Stimulated activated naive B cell treated with anti-CD40 and anti-IgM and Interleukin-4, amounts not matched to agents 10 μg/mL and 1 μg/mL and 100 μg/mL, for 72 hours (primary cell): Measurements from ENCODE around the gene PRR19.

Experiments used
- ATAC-seq, 2 donors: fragments of 150-1000 bp; cut with Tn5 transposase; replicated peaks; 2 replicates each; pipeline ENCODE4 v1.10.0; 2021; ENCODE audit warnings: moderate library complexity in 1 of 2
- DNase-seq: peaks from one replicate; pipeline ENCODE4 v3.0.0; 2021
- H3K27ac Mint-ChIP-seq: one replicate; pipeline ENCODE4 v1.8.0; 2022; ENCODE audit warnings: mild to moderate bottlenecking, mixed read lengths
- H3K27me3 Mint-ChIP-seq, 2 donors: one replicate each; pipeline ENCODE4 v1.8.0; 2022; ENCODE audit warnings: mixed read lengths in 2 of 2
- H3K36me3 Mint-ChIP-seq, 2 donors: one replicate each; pipeline ENCODE4 v1.8.0; 2022; ENCODE audit warnings: mixed read lengths in 2 of 2, mild to moderate bottlenecking in 1 of 2
- H3K4me1 Mint-ChIP-seq, 2 donors: one replicate each; pipeline ENCODE4 v1.8.0; 2022; ENCODE audit warnings: mixed read lengths in 2 of 2, mild to moderate bottlenecking in 1 of 2
- H3K4me3 Mint-ChIP-seq, 2 donors: one replicate each; pipeline ENCODE4 v1.8.0; 2022; ENCODE audit warnings: mild to moderate bottlenecking in 2 of 2, mixed read lengths in 2 of 2, moderate library complexity in 1 of 2
- H3K9me3 Mint-ChIP-seq, 2 donors: one replicate each; pipeline ENCODE4 v1.8.0; 2022; ENCODE audit warnings: mixed read lengths in 2 of 2, mild to moderate bottlenecking in 1 of 2

The PRR19 gene

DNA sequence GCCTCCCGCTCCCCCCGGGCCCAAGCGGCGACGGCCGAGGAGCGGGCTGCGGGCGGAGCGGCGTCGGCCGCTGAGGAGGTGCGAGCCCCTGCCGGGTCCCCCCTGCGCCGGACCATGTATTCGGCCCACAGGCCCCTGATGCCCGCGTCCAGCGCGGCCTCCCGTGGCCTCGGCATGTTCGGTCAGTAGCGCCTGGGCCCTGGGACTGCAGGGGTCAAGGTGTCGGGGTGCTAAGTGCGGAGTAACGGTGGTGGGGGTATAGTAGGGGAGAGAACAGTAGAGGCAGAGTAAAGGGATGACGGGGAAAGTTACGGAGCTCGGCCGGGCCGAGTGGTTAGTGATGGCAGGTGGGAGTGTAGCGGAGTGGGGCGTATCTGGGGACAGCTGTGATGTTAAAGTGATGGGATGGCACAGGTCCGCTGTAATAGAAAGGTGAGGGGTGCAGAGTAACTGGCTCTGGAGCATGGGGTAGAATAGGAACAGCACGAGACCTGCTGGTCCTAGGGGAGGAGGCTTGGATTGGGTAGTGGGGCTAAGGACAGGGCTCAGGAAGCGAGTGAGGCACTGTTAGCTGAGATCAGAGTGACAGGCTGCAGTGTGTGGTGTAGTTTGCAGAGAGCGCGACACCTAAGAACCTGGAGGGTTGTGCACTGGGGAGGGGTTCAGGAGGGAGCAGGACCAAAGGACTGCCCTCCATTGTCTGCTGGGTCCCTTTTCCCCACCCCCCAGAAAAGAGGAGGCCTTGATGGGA is 17.2 kb upstream of the PRR19 start:
- H3K4me3 Mint-ChIP-seq = peak overlapping the region; percentile 92 to 93
- H3K4me1 Mint-ChIP-seq = peaks cover 27 to 32% of the 10 kb centered on the region in 2 donors
- DNase-seq (no peak), ATAC-seq (no peak)
- H3K27ac Mint-ChIP-seq = peak overlapping the region; percentile 89
- H3K36me3 Mint-ChIP-seq = peaks cover 8 to 17% of the 10 kb centered on the region in 2 donors
- H3K9me3 Mint-ChIP-seq = no peaks in the 10 kb centered on the region
- no peaks in the 10 kb centered on the region for H3K27me3 Mint-ChIP-seq

DNA sequence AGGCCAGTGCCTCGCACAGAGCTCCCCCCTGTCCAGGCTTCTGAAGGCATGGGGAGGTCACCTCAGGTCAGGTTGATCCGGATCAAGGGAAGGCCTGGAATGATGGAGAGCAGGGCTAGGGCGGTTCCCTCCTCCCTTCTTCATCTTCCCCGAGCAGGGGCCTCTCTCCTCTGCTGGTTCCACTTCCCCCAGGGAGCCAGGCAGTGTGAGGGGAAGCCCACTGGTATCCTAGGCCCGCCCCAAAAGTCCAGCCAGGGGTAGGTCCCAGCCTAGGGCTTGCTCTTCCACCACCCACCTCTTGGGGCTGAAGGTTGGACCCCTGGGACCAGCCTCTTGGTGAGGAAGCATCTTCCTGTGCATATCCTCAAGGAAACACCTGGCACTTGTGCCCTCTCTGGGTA is 16.4 kb upstream of the PRR19 start:
- H3K27ac Mint-ChIP-seq = peak overlapping the region; percentile 85
- H3K9me3 Mint-ChIP-seq = no peaks in the 10 kb centered on the region
- DNase-seq (peak; percentile 39), ATAC-seq (peak in 1 of 2 donors; percentile 7)
- H3K4me3 Mint-ChIP-seq = peak overlapping the region; percentile 92 to 93
- peaks cover 9 to 18% of the 10 kb centered on the region in 2 donors for H3K36me3 Mint-ChIP-seq
- peaks cover 26 to 32% of the 10 kb centered on the region in 2 donors for H3K4me1 Mint-ChIP-seq
- H3K27me3 Mint-ChIP-seq = no peaks in the 10 kb centered on the region

DNA sequence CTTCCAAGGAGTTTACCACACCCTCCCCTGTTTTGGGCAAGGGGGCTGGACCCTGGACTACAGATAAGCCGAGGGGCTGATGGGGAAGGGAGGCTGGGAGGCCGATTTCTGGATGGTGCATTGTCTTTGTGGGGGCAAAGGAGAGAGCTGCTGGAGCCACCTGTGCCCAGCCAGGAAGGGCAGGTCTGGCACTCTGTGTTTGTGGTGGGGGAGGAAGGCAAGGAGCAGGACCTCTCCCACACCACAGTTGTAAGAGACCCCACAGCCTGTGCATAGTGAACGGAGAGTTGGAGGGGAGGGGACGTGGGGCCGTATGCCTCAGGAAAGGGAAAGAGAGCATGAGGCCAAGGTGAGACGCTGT is 16.0 kb upstream of the PRR19 start:
- Mint-ChIP-seq H3K4me1 (peaks cover 26 to 32% of the 10 kb centered on the region in 2 donors), H3K36me3 (peaks cover 12 to 18% of the 10 kb centered on the region in 2 donors), H3K27me3 (no peaks in the 10 kb centered on the region), H3K27ac (peak overlapping the region; percentile 85), H3K9me3 (no peaks in the 10 kb centered on the region), H3K4me3 (peak overlapping the region; percentile 92 to 93)
- DNase-seq = no peak
- ATAC-seq = no peak

DNA sequence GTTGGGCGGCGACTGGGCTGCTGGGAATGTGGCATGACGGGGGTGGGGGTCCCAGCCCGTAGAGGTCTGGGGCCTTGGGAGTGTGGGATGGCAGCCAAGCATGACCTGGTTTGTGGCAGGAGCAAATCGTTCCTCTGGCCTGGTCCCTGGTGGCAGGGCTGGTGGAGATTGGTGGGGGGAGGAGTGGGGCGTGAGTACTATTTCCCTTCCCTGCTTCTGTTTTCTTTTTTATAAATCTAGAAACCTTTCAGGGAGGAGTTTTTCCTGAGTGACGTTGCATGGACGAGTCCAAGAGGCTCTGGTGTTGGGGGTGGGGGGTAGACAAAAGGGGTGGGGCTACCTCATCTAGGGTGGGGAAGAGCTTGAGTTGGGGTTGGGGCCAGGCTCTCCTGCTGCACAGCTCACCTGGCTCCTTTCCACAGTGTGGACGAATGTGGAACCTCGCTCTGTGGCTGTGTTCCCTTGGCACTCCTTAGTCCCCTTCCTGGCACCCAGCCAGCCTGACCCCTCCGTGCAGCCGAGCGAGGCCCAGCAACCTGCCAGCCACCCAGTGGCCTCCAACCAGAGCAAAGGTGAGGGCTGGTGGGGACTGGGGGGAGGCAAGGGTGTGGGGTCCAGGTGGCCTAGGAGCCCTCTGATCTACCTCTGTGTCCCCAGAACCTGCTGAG is 15.4 kb upstream of the PRR19 start:
- ATAC-seq (no peak), DNase-seq (no peak)
- no peaks in the 10 kb centered on the region for H3K9me3 Mint-ChIP-seq
- peak overlapping the region; percentile 85 for H3K27ac Mint-ChIP-seq
- no peaks in the 10 kb centered on the region for H3K27me3 Mint-ChIP-seq
- H3K4me1 Mint-ChIP-seq = peaks cover 29 to 30% of the 10 kb centered on the region in 2 donors
- peak overlapping the region; percentile 92 to 93 for H3K4me3 Mint-ChIP-seq
- H3K36me3 Mint-ChIP-seq = peaks cover 15 to 22% of the 10 kb centered on the region in 2 donors

DNA sequence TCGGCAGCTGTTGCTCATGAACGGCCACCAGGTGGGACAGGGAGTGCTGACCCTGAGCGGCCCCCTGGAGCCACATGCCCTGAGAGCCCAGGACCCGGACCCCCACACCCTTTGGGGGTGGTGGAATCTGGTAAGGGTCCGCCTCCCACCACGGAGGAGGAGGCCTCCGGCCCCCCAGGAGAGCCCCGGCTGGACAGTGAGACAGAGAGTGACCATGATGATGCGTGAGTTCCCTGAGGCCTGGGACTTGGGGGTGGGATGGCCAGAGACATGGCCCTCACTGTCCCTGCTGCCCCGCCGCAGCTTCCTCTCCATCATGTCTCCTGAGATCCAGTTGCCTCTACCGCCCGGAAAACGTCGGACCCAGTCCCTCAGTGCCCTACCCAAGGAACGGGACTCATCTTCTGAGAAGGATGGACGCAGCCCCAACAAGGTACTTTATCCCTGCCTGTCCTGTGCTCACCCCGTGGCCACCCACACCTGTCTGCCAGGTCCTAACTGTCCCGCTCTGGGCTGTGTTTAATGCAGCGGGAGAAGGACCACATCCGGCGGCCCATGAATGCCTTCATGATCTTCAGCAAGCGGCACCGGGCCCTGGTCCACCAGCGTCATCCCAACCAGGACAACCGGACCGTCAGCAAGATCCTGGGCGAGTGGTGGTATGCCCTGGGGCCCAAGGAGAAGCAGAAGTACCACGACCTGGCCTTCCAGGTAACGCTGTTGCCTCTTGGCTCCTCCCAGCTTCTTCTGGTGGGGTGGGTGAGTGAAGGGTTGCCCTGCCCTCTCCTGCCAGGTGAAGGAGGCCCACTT is 14.7 kb upstream of the PRR19 start:
- no peak for DNase-seq
- peak overlapping the region; percentile 21 to 42 for H3K4me3 Mint-ChIP-seq
- peaks cover 27 to 31% of the 10 kb centered on the region in 2 donors for H3K4me1 Mint-ChIP-seq
- H3K36me3 Mint-ChIP-seq = peaks cover 19 to 28% of the 10 kb centered on the region in 2 donors
- H3K9me3 Mint-ChIP-seq = no peaks in the 10 kb centered on the region
- no peak for ATAC-seq
- no peaks in the 10 kb centered on the region for H3K27me3 Mint-ChIP-seq
- H3K27ac Mint-ChIP-seq = no peak overlapping the region

DNA sequence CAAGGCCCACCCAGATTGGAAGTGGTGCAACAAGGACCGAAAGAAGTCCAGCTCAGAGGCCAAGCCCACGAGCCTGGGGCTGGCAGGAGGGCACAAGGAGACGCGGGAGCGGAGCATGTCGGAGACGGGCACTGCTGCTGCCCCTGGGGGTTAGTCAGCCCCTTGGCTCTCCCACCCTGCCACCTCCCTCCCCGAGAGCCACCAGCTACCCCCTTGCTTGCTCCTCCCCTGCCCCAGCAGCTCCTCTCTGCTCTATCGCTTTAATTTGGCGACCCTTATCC is 14.2 kb upstream of the PRR19 start:
- DNase-seq (no peak), ATAC-seq (no peak)
- no peaks in the 10 kb centered on the region for H3K27me3 Mint-ChIP-seq
- H3K27ac Mint-ChIP-seq = no peak overlapping the region
- no peaks in the 10 kb centered on the region for H3K9me3 Mint-ChIP-seq
- H3K4me3 Mint-ChIP-seq = no peak overlapping the region
- peaks cover 24 to 31% of the 10 kb centered on the region in 2 donors for H3K4me1 Mint-ChIP-seq
- peaks cover 22 to 33% of the 10 kb centered on the region in 2 donors for H3K36me3 Mint-ChIP-seq

DNA sequence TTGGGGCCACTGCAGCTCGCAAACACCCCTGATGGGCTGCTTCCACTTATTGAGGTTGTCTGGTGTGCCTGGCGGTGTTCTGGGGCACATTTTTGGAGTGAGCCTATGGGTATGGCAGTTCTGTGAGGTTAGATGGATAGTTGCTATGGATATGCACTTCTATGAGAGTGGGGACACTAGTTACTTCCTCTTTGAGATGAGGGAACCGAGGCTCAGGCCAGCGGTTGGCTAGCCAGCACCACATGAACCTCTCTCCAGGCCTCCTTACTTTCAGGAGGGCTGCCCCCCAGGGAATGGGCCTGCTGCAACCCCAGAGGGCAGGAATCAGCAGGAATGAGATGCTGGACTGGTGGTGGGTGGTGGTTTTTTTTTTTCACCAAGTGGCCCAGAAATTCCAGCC is 13.5 kb upstream of the PRR19 start:
- Mint-ChIP-seq H3K9me3 (no peaks in the 10 kb centered on the region), H3K4me3 (no peak overlapping the region), H3K4me1 (peaks cover 27 to 31% of the 10 kb centered on the region in 2 donors), H3K27me3 (no peaks in the 10 kb centered on the region), H3K27ac (peak overlapping the region; percentile 73), H3K36me3 (peaks cover 24 to 38% of the 10 kb centered on the region in 2 donors)
- DNase-seq = no peak
- no peak for ATAC-seq

DNA sequence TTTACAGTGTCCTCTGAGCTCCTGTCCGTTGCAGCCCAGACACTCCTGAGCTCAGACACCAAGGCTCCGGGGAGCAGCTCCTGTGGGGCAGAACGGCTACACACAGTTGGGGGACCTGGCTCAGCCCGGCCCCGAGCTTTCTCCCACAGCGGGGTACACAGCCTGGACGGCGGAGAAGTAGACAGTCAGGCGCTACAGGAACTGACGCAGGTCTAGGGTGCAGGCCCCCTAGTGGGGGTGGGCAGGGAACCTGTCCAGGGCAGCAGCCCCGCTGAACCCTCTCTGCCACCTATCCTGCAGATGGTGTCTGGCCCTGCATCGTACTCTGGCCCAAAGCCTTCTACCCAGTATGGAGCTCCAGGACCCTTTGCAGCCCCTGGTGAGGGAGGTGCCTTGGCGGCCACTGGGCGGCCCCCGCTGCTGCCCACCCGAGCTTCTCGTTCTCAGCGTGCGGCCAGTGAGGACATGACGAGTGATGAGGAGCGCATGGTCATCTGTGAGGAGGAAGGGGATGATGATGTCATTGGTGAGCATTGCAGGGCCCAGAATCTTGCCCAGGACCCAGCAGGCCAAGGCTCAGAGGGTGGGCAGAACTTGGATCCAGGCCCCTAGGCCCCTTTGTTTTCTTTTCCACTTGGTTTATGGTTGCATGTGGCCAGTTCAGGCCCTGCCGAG is 12.9 kb upstream of the PRR19 start:
- H3K4me1 Mint-ChIP-seq = peaks cover 28 to 31% of the 10 kb centered on the region in 2 donors
- no peak overlapping the region for H3K4me3 Mint-ChIP-seq
- DNase-seq (no peak), ATAC-seq (no peak)
- no peaks in the 10 kb centered on the region for H3K9me3 Mint-ChIP-seq
- H3K36me3 Mint-ChIP-seq = peaks cover 24 to 43% of the 10 kb centered on the region in 2 donors
- H3K27ac Mint-ChIP-seq = no peak overlapping the region
- H3K27me3 Mint-ChIP-seq = no peaks in the 10 kb centered on the region

DNA sequence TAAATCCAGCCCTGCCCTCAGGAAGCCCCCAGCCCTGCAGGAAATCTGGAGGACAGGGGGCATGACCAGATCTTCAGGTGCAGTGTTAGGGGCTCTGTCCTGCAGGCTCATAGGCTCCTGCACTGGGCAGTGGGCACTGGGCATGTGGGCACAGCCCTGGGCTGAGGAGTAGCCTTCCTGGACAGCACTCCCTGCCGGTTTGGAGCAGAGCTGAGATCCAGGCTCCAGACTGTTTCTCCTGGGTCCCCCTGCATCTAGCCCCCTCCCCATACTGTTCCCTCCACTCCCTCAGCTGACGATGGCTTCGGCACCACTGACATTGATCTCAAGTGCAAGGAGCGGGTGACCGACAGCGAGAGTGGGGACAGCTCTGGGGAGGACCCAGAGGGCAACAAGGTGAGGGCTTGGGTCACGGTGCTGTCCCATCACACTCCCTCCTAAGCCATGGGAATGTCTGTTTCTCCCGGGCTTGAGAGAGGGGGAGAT is 12.3 kb upstream of the PRR19 start:
- no peak overlapping the region for H3K27ac Mint-ChIP-seq
- H3K36me3 Mint-ChIP-seq = peaks cover 24 to 46% of the 10 kb centered on the region in 2 donors
- peaks cover 28 to 30% of the 10 kb centered on the region in 2 donors for H3K4me1 Mint-ChIP-seq
- ATAC-seq = no peak
- H3K9me3 Mint-ChIP-seq = no peaks in the 10 kb centered on the region
- no peak for DNase-seq
- no peaks in the 10 kb centered on the region for H3K27me3 Mint-ChIP-seq
- H3K4me3 Mint-ChIP-seq = no peak overlapping the region

DNA sequence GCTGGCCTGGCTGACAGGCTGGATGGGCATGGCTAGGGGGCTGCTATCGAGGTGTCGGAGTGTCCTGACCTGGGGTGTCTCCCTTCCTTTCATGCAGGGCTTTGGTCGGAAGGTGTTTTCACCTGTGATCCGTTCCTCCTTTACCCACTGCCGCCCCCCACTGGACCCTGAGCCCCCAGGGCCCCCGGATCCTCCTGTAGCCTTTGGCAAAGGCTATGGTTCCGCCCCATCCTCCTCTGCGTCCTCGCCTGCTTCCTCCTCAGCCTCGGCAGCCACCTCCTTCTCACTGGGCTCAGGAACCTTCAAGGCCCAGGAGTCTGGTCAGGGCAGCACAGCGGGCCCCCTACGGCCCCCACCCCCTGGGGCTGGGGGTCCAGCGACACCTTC is 11.8 kb upstream of the PRR19 start:
- Mint-ChIP-seq H3K36me3 (peaks cover 25 to 43% of the 10 kb centered on the region in 2 donors), H3K27me3 (no peaks in the 10 kb centered on the region), H3K9me3 (no peaks in the 10 kb centered on the region), H3K4me1 (peaks cover 23 to 25% of the 10 kb centered on the region in 2 donors), H3K27ac (no peak overlapping the region), H3K4me3 (no peak overlapping the region)
- ATAC-seq = no peak
- no peak for DNase-seq

DNA sequence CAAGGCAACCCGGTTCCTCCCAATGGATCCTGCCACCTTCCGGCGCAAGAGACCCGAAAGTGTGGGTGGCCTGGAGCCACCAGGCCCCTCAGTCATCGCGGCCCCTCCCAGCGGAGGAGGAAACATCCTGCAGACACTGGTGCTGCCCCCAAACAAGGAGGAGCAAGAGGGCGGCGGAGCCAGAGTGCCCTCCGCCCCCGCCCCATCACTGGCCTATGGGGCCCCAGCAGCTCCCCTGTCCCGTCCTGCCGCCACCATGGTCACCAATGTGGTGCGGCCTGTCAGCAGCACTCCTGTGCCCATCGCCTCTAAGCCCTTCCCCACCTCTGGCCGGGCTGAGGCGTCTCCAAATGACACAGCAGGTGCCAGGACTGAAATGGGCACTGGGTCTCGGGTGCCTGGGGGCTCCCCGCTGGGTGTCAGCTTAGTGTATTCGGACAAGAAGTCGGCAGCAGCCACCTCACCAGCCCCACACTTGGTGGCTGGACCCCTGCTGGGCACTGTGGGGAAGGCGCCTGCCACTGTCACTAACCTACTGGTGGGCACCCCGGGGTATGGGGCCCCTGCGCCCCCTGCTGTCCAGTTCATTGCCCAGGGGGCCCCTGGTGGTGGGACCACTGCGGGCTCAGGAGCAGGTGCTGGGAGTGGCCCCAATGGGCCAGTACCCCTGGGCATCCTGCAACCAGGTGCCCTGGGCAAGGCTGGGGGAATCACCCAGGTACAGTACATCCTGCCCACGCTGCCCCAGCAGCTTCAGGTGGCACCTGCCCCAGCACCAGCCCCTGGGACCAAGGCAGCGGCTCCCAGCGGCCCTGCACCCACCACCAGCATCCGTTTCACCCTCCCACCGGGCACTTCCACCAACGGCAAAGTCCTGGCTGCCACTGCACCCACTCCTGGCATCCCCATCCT is 11.2 kb upstream of the PRR19 start:
- H3K27ac Mint-ChIP-seq = peak overlapping the region; percentile 72
- ATAC-seq = peak; percentile 64 to 67

DNA sequence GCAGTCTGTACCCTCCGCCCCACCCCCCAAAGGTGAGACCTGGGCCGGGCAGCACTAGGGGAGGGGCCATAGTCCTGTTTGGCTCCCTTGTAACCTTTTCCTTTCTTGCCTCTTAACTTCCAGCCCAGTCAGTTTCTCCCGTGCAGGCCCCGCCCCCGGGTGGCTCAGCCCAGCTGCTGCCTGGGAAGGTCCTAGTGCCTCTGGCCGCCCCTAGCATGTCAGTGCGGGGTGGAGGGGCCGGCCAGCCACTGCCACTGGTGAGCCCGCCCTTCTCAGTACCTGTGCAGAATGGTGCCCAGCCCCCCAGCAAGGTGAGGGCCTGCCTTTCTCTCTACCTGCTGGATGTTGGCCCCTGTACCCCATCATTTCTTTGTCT is 10.5 kb upstream of the PRR19 start:
- no peak for ATAC-seq
- Mint-ChIP-seq H3K36me3 (peaks cover 27 to 42% of the 10 kb centered on the region in 2 donors), H3K9me3 (no peaks in the 10 kb centered on the region), H3K4me1 (peaks cover 18 to 20% of the 10 kb centered on the region in 2 donors), H3K4me3 (no peak overlapping the region), H3K27me3 (no peaks in the 10 kb centered on the region), H3K27ac (peak overlapping the region; percentile 72)
- DNase-seq = no peak

More for the DNA sequence above, 11.2 kb upstream of the PRR19 start:
- H3K4me3 Mint-ChIP-seq = no peak overlapping the region
- no peaks in the 10 kb centered on the region for H3K27me3 Mint-ChIP-seq
- peaks cover 19 to 20% of the 10 kb centered on the region in 2 donors for H3K4me1 Mint-ChIP-seq
- H3K36me3 Mint-ChIP-seq = peaks cover 27 to 45% of the 10 kb centered on the region in 2 donors
- DNase-seq = peak; percentile 40
- H3K9me3 Mint-ChIP-seq = no peaks in the 10 kb centered on the region
